AML-193 (cell line): ENCODE results near the gene ATP10A.

Experiments used
- DNase-seq, 2 experiments: peaks; one replicate each; lab custom pipeline; 2025; lab: John Stamatoyannopoulos, UW

ATP10A gene

GRCh38 chr15:25738171-25738965, 124.8 kb downstream of the ATP10A start:
- DNase-seq = peak; percentile 26 to 45

GRCh38 chr15:25737218-25737643, 125.9 kb downstream of the ATP10A start:
- no peak for DNase-seq

GRCh38 chr15:25736461-25736860, 126.7 kb downstream of the ATP10A start:
- DNase-seq = no peak

- no peak for DNase-seq
These were observed 127.4 kb downstream of the ATP10A start for GRCh38 chr15:25735550-25736384.

GRCh38 chr15:25734680-25735355, 128.3 kb downstream of the ATP10A start:
- DNase-seq = no peak

- no peak for DNase-seq
These were observed 129.1 kb downstream of the ATP10A start for GRCh38 chr15:25733856-25734679.

- no peak for DNase-seq
These were observed 129.9 kb downstream of the ATP10A start for GRCh38 chr15:25733036-25733855.

GRCh38 chr15:25732191-25732590, 130.9 kb downstream of the ATP10A start:
- DNase-seq = no peak

- DNase-seq = no peak
These were observed 131.7 kb downstream of the ATP10A start for GRCh38 chr15:25731411-25731810.

- no peak for DNase-seq
These were observed 132.2 kb downstream of the ATP10A start for GRCh38 chr15:25730918-25731317.

- DNase-seq = no peak
These were observed 134.3 kb downstream of the ATP10A start for GRCh38 chr15:25728816-25729215.

- DNase-seq = no peak
These were observed 135.1 kb downstream of the ATP10A start for GRCh38 chr15:25727867-25728600.

GRCh38 chr15:25727116-25727515, 136.0 kb downstream of the ATP10A start:
- no peak for DNase-seq

GRCh38 chr15:25725758-25726157, 137.4 kb downstream of the ATP10A start:
- no peak for DNase-seq

- no peak for DNase-seq
These were observed 138.2 kb downstream of the ATP10A start for GRCh38 chr15:25724899-25725298.

- no peak for DNase-seq
These were observed 141.5 kb downstream of the ATP10A start for GRCh38 chr15:25721605-25721955.

GRCh38 chr15:25719101-25719985, 143.8 kb downstream of the ATP10A start:
- DNase-seq = no peak

GRCh38 chr15:25718597-25718996, 144.5 kb downstream of the ATP10A start:
- DNase-seq = no peak

- DNase-seq = no peak
These were observed 145.0 kb downstream of the ATP10A start for GRCh38 chr15:25718169-25718536.
